Caki2 (cell line): ENCODE results near the gene DPYSL3. TPM values are rescaled to one million over a fixed set of nuclear protein-coding genes. Genes with fewer than 3 reads are reported as not detected.

Source experiments
- DNase-seq: peaks from one replicate; pipeline ENCODE4 v3.0.0-alpha.2; 2015; ENCODE audit warnings: low read depth
- in situ Hi-C: cut with HindIII; loops from 2 replicates; pipeline ENCODE4 v1.10.0; 2016; ENCODE audit warnings: low sequenced_read_pairs, low pct_unique_long_range_greater_than_20kb, mixed read lengths
- total RNA-seq: library from RNA; depleted of rRNA; stranded (reverse); fragments of >200 nt; shearing (Covaris generic); gene quantifications from 2 replicates; pipeline ENCODE4 v1.2.3, GENCODE V29; 2014; ENCODE audit warnings: low replicate concordance

The DPYSL3 gene
- total RNA-seq, 1 experiment from 2014 or later, result 186 TPM

GRCh38 chr5:147361441-147362175 lies 148.3 kb downstream of the DPYSL3 start:
- in situ Hi-C loops, result no loop called here
- DNase-seq, result no peak

GRCh38 chr5:147360816-147361215 lies 149.1 kb downstream of the DPYSL3 start:
- in situ Hi-C loops, result no loop called here
- DNase-seq, result no peak

GRCh38 chr5:147359581-147359980 lies 150.3 kb downstream of the DPYSL3 start:
- in situ Hi-C loops, result no loop called here
- DNase-seq, result no peak

DNA sequence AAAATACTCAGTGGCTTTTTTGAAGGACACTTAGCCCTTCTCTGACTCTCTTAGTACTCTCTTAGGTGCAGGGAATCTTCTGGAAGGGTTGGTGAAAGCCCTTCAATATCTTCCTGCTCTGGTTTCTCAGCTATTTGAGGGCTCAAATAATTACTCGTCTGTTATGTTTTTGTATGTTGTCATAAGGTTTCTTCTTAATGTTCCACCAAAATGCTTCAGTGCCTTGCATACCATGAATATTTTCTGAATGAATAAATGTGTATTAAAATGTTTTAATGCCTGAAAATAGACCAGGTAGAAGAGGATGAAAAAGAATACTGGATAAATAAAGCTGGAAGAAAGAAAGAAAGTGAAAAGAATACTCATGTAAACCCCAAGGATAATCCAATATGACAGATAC lies 150.8 kb downstream of the DPYSL3 start:
- in situ Hi-C loops, result no loop called here
- DNase-seq, result no peak

DNA sequence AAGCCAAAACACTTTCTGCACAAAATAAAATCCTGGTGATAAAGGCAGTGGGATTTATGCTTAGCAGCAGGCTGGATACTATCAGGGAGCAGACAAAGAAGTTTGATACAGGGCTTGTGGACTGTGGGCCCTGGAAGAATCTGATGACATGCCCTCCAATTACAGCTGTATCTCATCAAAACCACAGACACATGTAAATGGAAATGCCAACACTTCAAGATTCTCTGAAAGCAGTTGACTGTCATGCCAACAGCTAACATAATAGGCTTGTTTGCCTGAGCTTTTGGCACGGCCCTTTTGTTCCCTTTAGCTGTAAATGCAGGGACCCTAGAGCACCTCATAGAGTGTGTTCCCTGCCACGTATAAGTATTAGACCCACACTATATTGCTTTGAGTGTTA lies 160.6 kb downstream of the DPYSL3 start:
- in situ Hi-C loops, result no loop called here
- DNase-seq, result no peak

- no peak for DNase-seq
- in situ Hi-C loops, result no loop called here
Observed at GRCh38 chr5:147348451-147348850, 161.4 kb downstream of the DPYSL3 start.

DNA sequence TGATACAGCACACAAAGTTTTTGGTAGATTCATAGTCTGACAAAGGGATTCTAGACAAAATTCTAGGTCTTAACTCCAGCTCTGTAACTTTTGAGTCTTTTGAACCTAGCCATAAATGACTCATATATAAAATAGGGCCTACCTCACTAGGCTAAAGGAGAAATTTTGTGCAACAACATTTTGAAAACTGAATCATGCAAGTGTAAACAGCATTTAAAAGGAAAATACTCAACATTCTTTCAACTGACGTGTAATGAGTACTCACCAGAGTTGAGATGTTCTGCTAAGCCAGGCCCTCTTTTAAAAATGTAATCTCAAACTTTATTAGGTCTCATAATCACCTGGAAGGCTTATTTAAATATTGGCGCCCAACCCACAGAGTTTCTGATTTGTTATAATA lies 161.8 kb downstream of the DPYSL3 start:
- in situ Hi-C loops, result no loop called here

DNA sequence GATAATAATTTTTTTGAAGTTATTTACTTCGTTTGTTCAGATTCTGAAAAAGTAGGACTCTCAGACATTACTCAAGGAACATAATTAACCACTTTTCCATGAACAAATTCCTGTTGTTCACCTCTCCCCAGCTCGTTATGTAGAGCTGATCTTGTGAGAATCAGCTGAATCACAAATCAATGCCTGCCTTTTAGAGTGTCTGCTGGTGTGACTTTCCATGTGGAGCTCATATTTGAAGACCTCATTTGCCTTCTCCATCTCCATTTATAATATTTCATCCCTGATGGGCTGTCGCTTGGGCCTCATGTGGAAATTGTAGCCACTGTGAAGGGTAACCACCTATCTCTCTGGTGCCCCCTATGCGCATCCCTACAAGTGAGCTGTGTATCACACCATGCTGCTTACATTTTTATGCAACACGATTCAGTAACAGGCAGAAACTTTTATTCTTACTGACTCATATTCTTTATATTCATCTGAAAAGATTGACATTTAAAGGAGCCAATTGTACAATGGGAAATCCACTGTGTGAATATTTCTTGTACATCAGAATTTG lies 163.8 kb downstream of the DPYSL3 start:
- no peak for DNase-seq
- in situ Hi-C loops, result no loop called here

More for the DNA sequence above, 161.8 kb downstream of the DPYSL3 start:
- no peak for DNase-seq

- in situ Hi-C loops, result no loop called here
- DNase-seq, result no peak
Observed at GRCh38 chr5:147344861-147345260, 165.0 kb downstream of the DPYSL3 start.

DNA sequence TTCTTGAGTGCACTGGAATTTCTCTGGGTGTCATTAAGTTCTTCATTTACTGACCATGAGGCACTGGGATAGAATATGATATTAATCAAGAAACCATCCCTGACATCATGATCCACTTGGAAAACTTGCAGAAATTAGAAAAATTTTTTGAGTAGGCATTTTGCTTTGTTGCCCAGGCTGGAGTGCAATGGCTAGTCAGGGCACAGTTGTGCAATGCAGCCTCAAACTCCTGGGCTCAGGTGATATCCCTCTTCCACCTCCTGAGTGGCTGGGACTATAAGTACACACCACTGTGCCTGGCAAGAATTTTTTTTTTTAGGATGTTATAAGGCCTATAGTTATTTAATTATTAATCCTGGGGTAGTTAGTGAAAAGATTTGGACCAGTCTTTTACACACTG lies 168.5 kb downstream of the DPYSL3 start:
- in situ Hi-C loops, result no loop called here
- DNase-seq, result no peak

DNA sequence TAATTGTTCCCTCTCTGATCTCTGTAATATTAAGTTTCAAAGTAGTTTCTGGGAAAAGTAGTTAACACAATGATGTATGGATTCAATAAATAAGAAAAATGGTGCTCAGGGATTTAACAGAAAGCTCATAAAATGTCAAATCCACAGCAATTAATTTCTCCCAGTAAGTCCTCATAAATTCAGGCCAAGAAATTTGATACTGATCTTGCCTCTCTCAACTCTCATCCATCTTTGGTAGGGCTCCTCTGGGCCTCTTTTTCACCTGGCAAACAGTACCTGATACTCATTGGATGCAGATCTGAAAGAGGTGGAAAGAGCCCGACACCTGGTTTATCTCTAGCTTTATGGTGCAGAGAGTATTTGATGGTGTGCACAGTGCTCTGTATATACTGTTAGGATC lies 168.9 kb downstream of the DPYSL3 start:
- in situ Hi-C loops, result no loop called here

More for the DNA sequence above, 168.9 kb downstream of the DPYSL3 start:
- no peak for DNase-seq
